Measurements from ENCODE around the gene CDR2.
"Not testable (repeated sequence)": the region's sequence is repeated elsewhere in the genome, so short reads cannot be mapped to it uniquely, and the experiment has no call there.

CDR2 gene

DNA sequence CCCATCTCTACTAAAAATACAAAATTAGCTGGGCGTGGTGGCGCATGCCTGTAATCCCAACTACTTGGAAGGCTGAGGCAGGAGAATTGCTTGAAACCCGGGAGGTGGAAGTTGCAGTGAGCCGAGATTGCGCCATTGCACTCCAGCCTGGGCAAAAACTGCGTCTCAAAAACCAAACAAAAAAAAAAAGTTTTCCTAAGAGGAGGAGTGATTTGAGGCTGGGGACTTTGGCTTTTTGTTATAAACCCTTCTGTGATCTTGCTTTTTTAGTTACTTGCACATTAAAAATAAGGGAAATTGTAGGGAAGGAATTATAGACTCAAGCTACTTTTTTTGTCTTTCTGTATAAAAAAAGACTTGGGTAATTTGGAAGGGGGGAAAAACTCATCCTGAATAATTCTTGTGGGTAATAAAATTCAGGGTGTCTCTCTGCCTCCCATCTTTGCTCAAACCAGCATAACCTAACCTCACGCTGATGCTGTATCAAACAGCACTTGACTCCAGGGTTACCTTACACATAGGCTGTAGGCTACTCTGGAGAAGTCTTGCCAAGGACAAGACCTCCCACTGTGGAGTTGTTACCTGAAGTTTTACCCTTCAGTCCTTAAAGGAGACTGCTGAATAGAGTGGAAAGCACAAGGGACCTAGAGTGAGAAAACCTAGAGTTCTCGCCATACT, 1.7 kb upstream of the CDR2 start:
- no peak for DNase-seq (ENCODE audit: low read depth)

- peak; percentile 20 for DNase-seq (ENCODE audit: low read depth)
These were observed 921 bp upstream of the CDR2 start for GRCh38 chr16:22375117-22375962.

- DNase-seq (ENCODE audit: low read depth): peak; percentile 25
These were observed 633 bp downstream of the CDR2 start for GRCh38 chr16:22373662-22374310.

- DNase-seq (ENCODE audit: low read depth): no peak
These were observed 1.3 kb downstream of the CDR2 start for GRCh38 chr16:22372882-22373661.

DNA sequence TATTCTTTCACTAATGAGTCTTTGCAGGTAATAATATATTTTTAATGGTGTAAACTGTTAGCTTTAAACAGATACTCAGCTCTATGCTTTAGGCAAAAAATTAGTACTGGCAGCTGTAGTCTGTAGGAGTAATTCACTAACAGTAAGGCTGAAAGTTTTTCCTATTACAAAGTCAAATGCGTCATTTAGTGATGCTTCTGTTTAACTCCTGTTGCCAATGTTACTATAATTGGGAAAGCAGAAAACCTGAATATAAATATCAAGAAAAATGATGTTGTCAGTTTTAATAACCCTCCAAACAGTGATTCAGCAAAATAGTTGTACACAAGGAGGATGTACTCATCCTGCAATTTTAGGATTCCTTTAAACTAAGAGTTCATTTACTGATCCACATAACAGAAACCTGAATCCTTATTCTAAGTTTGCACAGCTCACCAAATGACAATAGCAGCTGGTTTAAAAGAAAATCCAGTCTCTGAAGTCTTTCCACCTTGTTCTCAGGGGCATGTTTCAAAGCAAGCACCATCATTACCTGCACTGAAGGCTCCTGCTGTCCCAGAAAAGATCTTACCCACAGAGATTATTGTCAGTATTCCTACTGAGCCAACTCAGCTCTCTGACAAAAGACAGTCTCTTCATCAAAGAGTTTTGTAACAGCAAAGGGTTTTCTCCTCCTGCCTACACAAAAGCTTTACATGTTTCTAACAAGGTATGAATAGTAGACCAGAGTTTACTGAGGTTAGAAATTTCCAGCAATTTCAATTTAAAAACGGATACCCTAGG, 4.2 kb downstream of the CDR2 start:
- peak; percentile 75 for DNase-seq (ENCODE audit: low read depth)

- DNase-seq (ENCODE audit: low read depth): peak; percentile 61
These were observed 5.1 kb downstream of the CDR2 start for GRCh38 chr16:22369221-22369811.

- not testable (repeated sequence) for DNase-seq (ENCODE audit: low read depth)
These were observed 6.1 kb downstream of the CDR2 start for GRCh38 chr16:22368200-22368826.

GRCh38 chr16:22366889-22367288, 7.5 kb downstream of the CDR2 start:
- no peak for DNase-seq (ENCODE audit: low read depth)

DNA sequence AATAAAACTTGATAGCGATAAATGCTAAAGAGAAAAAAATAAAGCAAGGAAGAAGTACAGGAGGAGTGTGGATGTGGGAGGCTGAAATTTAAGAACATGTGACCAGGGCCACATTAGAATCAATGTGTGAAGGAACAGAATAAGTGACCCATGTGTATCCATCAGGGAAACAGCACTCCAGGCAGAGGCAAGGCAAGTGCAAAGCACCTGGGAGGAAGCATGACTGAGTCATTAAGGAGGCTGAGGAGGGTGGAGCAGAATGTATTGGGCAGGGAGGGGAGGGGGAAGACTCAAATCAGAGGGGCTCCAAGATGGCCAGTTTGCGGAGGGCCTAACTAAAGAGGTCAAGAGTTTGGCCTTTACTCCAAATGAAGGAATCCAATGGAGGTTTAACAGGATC, 8.0 kb downstream of the CDR2 start:
- no peak for DNase-seq (ENCODE audit: low read depth)

- DNase-seq (ENCODE audit: low read depth): no peak
These were observed 10.2 kb downstream of the CDR2 start for GRCh38 chr16:22364241-22364640.

DNA sequence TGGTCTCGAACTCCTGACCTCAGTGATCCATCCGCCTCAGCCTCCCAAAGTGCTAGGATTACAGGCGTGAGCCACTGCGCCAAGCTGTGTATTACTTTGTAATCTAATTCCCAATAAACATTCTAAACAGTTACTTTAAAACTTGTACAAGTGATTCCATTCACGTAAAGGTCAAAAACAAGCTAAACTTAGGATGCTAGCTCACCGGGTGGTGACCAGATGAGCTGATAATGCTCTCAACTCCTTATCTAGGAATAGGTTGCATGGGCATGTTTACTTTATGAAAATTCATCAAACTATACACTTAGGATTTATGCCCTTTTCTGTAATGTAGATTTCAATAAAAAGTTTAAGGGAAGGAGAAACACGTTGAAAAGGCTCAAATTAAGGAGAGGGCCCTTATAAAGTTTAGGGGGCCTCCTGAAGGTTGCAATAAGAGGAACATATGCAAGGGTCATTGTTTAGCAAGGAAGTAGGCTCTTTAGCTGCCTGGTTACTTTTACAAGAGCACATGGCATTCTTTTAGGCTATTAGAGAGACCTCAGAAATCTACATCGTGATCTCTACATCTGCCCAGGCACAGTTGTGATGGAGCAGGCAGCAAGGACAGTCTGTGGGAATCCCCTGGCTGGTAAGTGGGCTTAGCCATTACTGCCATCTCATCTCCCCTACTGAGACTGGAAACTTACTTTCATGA, 13.3 kb downstream of the CDR2 start:
- DNase-seq (ENCODE audit: low read depth): no peak

DNA sequence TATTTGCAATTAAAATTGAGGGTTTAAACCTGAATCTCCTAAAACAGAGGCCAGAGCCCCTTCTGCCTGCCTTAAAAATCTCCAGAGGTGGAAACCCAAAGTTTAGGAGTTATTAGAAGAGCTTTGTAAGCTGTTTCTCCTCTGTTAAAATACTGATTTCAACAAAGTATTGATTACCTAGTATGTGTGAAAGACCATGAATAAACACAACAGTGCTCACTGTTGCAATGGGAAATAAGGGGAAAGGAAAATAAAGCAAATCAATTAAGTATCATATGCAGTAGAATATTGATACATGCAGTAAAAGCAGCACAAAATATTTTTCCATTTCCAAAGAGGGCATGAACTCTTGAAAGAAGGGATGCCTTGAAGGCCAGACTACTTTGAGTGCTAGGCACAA, 14.7 kb downstream of the CDR2 start:
- no peak for DNase-seq (ENCODE audit: low read depth)

DNA sequence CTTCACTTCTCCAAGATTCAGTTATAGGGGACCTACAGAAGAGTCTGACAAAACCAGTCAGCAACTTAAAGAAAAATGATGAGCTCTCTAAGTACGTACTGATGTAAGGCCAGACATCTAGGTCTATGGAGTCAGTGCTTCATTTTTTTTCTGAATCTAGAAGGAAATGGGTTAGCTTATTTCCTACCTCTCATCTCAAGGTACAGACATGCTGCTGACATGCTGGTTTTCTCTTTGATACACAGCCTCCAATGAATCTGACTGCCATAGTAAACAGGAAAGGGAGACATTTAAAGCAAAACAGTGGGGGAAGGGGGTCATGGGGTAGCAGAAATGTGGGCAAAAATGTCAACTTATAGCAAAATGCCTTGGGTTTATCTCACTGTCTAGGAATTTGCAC, 16.4 kb downstream of the CDR2 start:
- peak; percentile 22 for DNase-seq (ENCODE audit: low read depth)

DNA sequence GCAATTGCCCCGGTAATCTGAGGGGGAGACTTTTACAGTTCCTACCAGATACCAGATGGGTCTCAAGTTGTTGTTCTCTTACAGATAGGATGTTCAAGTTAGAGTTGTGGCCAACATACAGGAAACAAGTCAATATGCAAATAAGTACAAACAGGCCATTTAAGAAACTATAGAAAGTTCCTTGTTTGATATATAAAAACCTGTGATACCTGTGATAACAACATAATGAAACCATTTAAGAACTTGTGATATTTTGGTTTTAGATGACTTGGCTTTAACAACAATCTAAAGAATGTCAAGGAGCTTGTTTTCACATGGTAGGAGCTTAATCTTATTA, 16.8 kb downstream of the CDR2 start:
- no peak for DNase-seq (ENCODE audit: low read depth)

DNA sequence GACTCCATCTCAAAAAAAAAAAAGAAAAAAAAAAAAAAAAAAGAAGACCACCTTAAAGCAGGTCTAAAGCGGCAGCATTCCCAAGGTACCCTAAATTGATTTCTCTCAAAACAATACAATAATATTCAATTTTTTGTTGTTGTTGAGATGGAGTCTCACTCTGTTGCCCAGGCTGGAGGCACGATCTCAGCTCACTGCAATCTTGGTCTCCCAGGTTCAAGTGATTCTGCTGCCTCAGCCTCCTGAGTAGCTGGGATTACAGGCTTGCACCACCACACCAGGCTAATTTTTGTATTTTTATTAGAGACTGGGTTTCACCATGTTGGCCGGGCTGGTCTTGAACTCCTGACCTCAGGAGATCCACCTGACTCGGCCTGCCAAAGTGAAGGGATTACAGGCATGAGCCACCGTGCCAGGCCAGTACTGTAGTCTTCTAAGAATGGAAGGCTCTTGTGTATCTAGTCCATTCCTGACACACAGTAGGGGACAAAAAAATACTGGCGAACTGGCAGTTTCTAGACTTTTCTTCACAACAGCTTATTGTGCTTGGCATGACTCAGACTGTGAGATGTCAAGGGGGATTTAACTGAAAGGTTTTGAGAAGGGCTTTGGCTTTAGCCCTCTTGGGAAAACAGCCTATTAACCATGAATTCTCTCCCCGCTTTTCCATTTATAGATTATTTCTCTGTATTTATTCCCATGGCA, 17.3 kb downstream of the CDR2 start:
- peak; percentile 61 for DNase-seq (ENCODE audit: low read depth)

DNA sequence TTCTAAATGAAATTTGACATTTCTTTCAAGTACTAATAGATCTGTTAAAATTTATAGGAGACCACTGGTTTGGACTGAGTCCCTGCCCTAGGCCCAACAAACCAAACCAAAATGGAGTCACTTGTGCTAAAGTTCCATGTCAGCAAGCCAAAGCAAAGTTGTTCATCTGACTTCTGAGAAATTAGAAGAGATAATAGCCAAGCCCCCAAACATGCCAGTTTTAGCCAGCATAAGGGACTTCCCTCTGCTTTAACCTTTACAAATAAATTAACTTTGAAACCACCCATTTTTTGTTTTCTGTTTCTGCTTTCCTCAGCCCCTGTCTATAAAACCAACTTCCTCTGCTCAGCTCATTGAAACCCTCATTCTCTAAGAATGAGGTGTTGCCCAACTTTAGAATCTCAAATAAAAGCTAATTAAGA, 18.9 kb downstream of the CDR2 start:
- no peak for DNase-seq (ENCODE audit: low read depth)

DNA sequence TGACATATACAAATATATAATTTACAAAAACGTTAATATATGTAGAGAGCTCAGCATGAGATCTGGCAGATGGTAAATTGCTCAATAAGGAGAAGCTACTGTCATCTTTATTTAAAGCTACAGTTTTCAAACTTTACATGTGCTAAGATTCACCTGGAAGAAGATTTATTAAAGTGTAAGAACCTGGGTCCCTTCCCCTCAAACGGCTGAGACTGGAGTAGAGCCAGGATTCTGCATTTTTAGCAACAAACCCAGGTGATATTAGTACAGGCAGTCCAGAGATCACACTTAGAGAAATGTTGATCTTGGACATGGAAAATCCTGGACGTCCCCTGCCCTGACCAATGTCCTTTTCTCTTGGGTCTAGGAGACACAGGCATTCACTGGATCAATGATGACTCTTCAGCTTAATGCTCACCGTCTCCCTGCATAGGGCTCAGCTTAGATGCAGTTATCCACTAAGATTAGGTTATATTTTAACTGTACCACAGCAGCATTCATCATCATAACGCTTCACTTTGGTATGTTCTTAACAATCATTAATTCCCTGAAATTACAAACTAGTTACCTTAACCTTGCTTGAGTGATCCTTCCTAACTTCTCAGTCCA, 20.4 kb downstream of the CDR2 start:
- no peak for DNase-seq (ENCODE audit: low read depth)

- peak; percentile 87 for DNase-seq (ENCODE audit: low read depth)
These were observed 21.1 kb downstream of the CDR2 start for GRCh38 chr16:22353191-22353919.
